HepG2 (cell line): ENCODE results near the gene PGC.

Experiments
- CHD4 ChIP-seq: fragments of 200-600 bp; sonication (generic); IDR thresholded peaks from 2 replicates; pipeline ENCODE4 v1.7.0; 2017; ENCODE audit warnings: mild to moderate bottlenecking, low read length, borderline replicate concordance
- ETV6 ChIP-seq: sonication (generic); formaldehyde crosslinking; conservative IDR thresholded peaks from 2 replicates; pipeline ENCODE4 v1.4.0; 2020; ENCODE audit warnings: missing genetic modification reagents
- HMGXB4 ChIP-seq, 2 experiments: sonication (generic) in 1 of 2; formaldehyde crosslinking in 1 of 2; IDR thresholded peaks; 2 replicates each; pipeline versions ENCODE4 v1.4.0 to v1.6.1; 2018 to 2020; ENCODE audit warnings: missing genetic modification reagents in 2 of 2, borderline replicate concordance in 1 of 2, low read depth in 1 of 2, mild to moderate bottlenecking in 1 of 2, missing biosample characterization in 1 of 2
- JUN ChIP-seq: sonication (generic); formaldehyde crosslinking; IDR thresholded peaks from 2 replicates; pipeline ENCODE4 v1.4.0; 2020; ENCODE audit warnings: mild to moderate bottlenecking, missing genetic modification reagents
- PAX8 ChIP-seq: sonication (generic); formaldehyde crosslinking; IDR thresholded peaks from 2 replicates; pipeline ENCODE4 v1.8.0; 2022; ENCODE audit warnings: mild to moderate bottlenecking, missing genetic modification reagents, borderline replicate concordance
- RNF2 ChIP-seq: fragments of 450-650 bp; conservative IDR thresholded peaks from 2 replicates; pipeline ENCODE4 v1.6.1; 2016; ENCODE audit warnings: low read depth
- SMARCC2 ChIP-seq: fragments of 450-650 bp; IDR thresholded peaks from 2 replicates; pipeline ENCODE4 v1.6.1; 2017; ENCODE audit warnings: antibody characterized with exemption, mild to moderate bottlenecking
- STAT5B ChIP-seq: sonication (generic); formaldehyde crosslinking; IDR thresholded peaks from 2 replicates; pipeline ENCODE4 v1.4.0; 2020; ENCODE audit warnings: missing genetic modification reagents
- TBL1XR1 ChIP-seq: fragments of 150-350 bp; IDR thresholded peaks from 2 replicates; pipeline ENCODE4 v1.6.1; 2014; ENCODE audit warnings: borderline replicate concordance, low read length; ENCODE audit not compliant: partially characterized antibody
- ZNF317 ChIP-seq: sonication (generic); formaldehyde crosslinking; IDR thresholded peaks from 2 replicates; pipeline ENCODE4 v1.5.0; 2020; ENCODE audit warnings: mild to moderate bottlenecking, missing genetic modification reagents
- ZNF639 ChIP-seq: conservative IDR thresholded peaks from 2 replicates; pipeline ENCODE4 v1.6.1; 2018; ENCODE audit warnings: missing genetic modification reagents
- TF ChIP-seq, protein P1 (sequence below), 2 experiments: sonication (generic) in 1 of 2; formaldehyde crosslinking in 1 of 2; IDR thresholded peaks; 2 replicates each; pipeline versions ENCODE4 v1.5.1 to v1.6.1; 2011 to 2020; ENCODE audit warnings: borderline replicate concordance in 1 of 2, low read depth in 1 of 2, low read length in 1 of 2, mild to moderate bottlenecking in 1 of 2, missing genetic modification reagents in 1 of 2, moderate library complexity in 1 of 2
- TF ChIP-seq, protein P2 (sequence below): sonication (generic); formaldehyde crosslinking; IDR thresholded peaks from 2 replicates; pipeline ENCODE4 v1.5.0; 2020; ENCODE audit warnings: mild to moderate bottlenecking, missing genetic modification reagents, moderate library complexity
- TF ChIP-seq, protein P3 (sequence below), 2 experiments: IDR thresholded peaks; 2 replicates each; pipeline ENCODE4 v1.6.1; 2011 to 2012; ENCODE audit warnings: low read length in 2 of 2, borderline replicate concordance in 1 of 2, low read depth in 1 of 2, mild to moderate bottlenecking in 1 of 2, moderate library complexity in 1 of 2

- TF ChIP-seq STAT5B = no peak
- no peak for TF ChIP-seq ZNF317 (CRISPR knock-in tag)
- TF ChIP-seq, protein P1, sequence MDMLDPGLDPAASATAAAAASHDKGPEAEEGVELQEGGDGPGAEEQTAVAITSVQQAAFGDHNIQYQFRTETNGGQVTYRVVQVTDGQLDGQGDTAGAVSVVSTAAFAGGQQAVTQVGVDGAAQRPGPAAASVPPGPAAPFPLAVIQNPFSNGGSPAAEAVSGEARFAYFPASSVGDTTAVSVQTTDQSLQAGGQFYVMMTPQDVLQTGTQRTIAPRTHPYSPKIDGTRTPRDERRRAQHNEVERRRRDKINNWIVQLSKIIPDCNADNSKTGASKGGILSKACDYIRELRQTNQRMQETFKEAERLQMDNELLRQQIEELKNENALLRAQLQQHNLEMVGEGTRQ (IDR thresholded peaks at IDR 0.05; ENCODE audit: low read depth, low read length) = no peak
- TF ChIP-seq, protein P1 (CRISPR knock-in tag; IDR thresholded peaks at IDR 0.05; ENCODE audit: borderline replicate concordance) = no peak
- no peak for TF ChIP-seq TBL1XR1
- no peak for TF ChIP-seq SMARCC2
- no peak for TF ChIP-seq RNF2
- no peak for TF ChIP-seq ETV6 (CRISPR knock-in tag)
- TF ChIP-seq, protein P2, sequence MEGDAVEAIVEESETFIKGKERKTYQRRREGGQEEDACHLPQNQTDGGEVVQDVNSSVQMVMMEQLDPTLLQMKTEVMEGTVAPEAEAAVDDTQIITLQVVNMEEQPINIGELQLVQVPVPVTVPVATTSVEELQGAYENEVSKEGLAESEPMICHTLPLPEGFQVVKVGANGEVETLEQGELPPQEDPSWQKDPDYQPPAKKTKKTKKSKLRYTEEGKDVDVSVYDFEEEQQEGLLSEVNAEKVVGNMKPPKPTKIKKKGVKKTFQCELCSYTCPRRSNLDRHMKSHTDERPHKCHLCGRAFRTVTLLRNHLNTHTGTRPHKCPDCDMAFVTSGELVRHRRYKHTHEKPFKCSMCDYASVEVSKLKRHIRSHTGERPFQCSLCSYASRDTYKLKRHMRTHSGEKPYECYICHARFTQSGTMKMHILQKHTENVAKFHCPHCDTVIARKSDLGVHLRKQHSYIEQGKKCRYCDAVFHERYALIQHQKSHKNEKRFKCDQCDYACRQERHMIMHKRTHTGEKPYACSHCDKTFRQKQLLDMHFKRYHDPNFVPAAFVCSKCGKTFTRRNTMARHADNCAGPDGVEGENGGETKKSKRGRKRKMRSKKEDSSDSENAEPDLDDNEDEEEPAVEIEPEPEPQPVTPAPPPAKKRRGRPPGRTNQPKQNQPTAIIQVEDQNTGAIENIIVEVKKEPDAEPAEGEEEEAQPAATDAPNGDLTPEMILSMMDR (CRISPR knock-in tag) = no peak
- no peak for TF ChIP-seq ZNF639
- TF ChIP-seq JUN (CRISPR knock-in tag) = no peak
- no peak for TF ChIP-seq HMGXB4 (CRISPR knock-in tag; IDR thresholded peaks at IDR 0.05; ENCODE audit: borderline replicate concordance in 1 of 2, low read depth in 1 of 2)
- no peak for TF ChIP-seq PAX8 (CRISPR knock-in tag)
- no peak for TF ChIP-seq CHD4
- TF ChIP-seq, protein P3, sequence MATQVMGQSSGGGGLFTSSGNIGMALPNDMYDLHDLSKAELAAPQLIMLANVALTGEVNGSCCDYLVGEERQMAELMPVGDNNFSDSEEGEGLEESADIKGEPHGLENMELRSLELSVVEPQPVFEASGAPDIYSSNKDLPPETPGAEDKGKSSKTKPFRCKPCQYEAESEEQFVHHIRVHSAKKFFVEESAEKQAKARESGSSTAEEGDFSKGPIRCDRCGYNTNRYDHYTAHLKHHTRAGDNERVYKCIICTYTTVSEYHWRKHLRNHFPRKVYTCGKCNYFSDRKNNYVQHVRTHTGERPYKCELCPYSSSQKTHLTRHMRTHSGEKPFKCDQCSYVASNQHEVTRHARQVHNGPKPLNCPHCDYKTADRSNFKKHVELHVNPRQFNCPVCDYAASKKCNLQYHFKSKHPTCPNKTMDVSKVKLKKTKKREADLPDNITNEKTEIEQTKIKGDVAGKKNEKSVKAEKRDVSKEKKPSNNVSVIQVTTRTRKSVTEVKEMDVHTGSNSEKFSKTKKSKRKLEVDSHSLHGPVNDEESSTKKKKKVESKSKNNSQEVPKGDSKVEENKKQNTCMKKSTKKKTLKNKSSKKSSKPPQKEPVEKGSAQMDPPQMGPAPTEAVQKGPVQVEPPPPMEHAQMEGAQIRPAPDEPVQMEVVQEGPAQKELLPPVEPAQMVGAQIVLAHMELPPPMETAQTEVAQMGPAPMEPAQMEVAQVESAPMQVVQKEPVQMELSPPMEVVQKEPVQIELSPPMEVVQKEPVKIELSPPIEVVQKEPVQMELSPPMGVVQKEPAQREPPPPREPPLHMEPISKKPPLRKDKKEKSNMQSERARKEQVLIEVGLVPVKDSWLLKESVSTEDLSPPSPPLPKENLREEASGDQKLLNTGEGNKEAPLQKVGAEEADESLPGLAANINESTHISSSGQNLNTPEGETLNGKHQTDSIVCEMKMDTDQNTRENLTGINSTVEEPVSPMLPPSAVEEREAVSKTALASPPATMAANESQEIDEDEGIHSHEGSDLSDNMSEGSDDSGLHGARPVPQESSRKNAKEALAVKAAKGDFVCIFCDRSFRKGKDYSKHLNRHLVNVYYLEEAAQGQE (IDR thresholded peaks at IDR 0.05; ENCODE audit: borderline replicate concordance in 1 of 2, low read depth in 1 of 2, low read length in 2 of 2) = no peak
Observed at GRCh38 chr6:41713159-41713649, 34.0 kb downstream of the PGC start.
